ENCODE results near the gene CDK14. TPM values are rescaled to one million over a fixed set of nuclear protein-coding genes. Genes with fewer than 3 reads are reported as not detected.

CDK14 gene
- total and polyA plus RNA-seq, 4 donors: 4.2 to 12.4 (median 7.4) TPM

DNA sequence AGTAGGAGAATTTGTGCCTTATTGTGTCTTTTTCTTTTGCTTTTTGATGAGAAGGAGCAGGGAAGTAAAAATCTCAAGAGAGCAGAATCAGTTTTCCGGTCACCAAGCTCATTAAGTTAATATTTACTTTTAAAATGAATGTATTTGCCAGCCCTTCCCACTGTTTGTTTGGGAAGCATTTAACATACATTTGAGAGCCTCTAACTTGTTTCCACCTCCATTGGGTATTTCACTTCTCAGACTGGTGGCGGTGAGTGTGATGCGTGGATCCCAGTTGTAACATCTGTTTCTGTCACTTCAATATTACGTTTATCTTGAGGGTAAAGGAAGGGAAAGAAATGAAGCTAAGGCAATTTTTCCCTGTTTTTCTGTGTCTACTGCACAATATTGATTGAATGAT, 22.8 kb downstream of the CDK14 start:
- no peak overlapping the region for H3K27ac ChIP-seq (ENCODE audit: low read depth in 1 of 2, low read length in 2 of 2)
- no peaks in the 10 kb centered on the region for H3K36me3 ChIP-seq (ENCODE audit: control insufficient read depth in 4 of 4, insufficient read depth in 3 of 4, low read depth in 1 of 4, low read length in 3 of 4)
- no peaks in the 10 kb centered on the region for H3K9me3 ChIP-seq (ENCODE audit: control insufficient read depth in 4 of 4, low read length in 3 of 4)
- H3K4me3 ChIP-seq (ENCODE audit: low read depth in 1 of 3, low read length in 3 of 3): no peak overlapping the region
- no peaks in the 10 kb centered on the region for H3K27me3 ChIP-seq (ENCODE audit: control insufficient read depth in 4 of 4, insufficient read depth in 4 of 4, low read length in 3 of 4)
- H3K9ac ChIP-seq (ENCODE audit: low read depth in 1 of 2, low read length in 2 of 2): no peak overlapping the region
- WGBS: 62% methylated on average over 4 of the region's 4 CpGs
- no peak for DNase-seq (ENCODE audit: low spot score)
- TF ChIP-seq YY1 (IDR thresholded peaks at IDR 0.05) (no peak), GABPA (IDR thresholded peaks at IDR 0.05 in 1 of 2, conservative IDR thresholded peaks at IDR 0.05 in 1 of 2) (no peak), JUND (IDR thresholded peaks at IDR 0.05) (no peak)
- TF ChIP-seq, protein P1, sequence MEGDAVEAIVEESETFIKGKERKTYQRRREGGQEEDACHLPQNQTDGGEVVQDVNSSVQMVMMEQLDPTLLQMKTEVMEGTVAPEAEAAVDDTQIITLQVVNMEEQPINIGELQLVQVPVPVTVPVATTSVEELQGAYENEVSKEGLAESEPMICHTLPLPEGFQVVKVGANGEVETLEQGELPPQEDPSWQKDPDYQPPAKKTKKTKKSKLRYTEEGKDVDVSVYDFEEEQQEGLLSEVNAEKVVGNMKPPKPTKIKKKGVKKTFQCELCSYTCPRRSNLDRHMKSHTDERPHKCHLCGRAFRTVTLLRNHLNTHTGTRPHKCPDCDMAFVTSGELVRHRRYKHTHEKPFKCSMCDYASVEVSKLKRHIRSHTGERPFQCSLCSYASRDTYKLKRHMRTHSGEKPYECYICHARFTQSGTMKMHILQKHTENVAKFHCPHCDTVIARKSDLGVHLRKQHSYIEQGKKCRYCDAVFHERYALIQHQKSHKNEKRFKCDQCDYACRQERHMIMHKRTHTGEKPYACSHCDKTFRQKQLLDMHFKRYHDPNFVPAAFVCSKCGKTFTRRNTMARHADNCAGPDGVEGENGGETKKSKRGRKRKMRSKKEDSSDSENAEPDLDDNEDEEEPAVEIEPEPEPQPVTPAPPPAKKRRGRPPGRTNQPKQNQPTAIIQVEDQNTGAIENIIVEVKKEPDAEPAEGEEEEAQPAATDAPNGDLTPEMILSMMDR (IDR thresholded peaks at IDR 0.05; ENCODE audit: low read depth, low read length, missing input control): no peak
- peaks cover 4 to 12% (median 9%) of the 10 kb centered on the region in 4 donors for H3K4me1 ChIP-seq (ENCODE audit: control insufficient read depth in 4 of 4, insufficient read depth in 4 of 4, low read length in 3 of 4)

DNA sequence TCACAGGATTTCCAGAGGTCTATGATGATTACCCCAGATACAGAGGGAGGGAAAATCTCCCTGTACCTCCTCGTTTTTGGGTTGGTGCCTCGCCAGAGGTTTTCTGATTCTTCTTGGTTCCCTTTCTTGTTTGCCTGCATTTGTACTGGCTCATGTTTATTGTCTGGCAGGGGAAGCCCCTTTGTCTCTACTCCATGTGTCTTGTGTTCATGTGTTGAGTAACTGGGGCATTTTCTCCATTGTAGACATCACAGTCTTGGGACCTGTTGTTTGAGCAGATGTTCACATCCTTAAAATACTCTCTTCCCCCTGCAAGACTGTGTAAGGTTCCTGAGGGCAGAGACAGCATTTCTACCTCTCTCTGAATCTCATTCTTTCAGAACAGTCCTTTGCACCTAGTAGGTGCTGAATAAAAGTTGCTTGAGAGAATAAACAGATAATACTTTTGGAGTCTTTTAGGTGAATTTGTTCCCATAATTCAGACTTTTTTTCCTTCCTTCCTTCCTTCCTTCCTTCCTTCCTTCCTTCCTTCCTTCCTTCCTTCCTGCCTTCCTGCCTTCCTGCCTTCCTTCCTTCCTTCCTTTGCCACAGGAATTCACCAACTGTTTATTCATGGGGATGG, 25.1 kb downstream of the CDK14 start:
- Histone ChIP-seq H3K9me3 (ENCODE audit: control insufficient read depth in 4 of 4, low read length in 3 of 4) (no peaks in the 10 kb centered on the region), H3K4me3 (ENCODE audit: low read depth in 1 of 3, low read length in 3 of 3) (no peak overlapping the region), H3K27ac (ENCODE audit: low read depth in 1 of 2, low read length in 2 of 2) (no peak overlapping the region), H3K27me3 (ENCODE audit: control insufficient read depth in 4 of 4, insufficient read depth in 4 of 4, low read length in 3 of 4) (no peaks in the 10 kb centered on the region), H3K36me3 (ENCODE audit: control insufficient read depth in 4 of 4, insufficient read depth in 3 of 4, low read depth in 1 of 4, low read length in 3 of 4) (no peaks in the 10 kb centered on the region), H3K4me1 (ENCODE audit: control insufficient read depth in 4 of 4, insufficient read depth in 4 of 4, low read length in 3 of 4) (peaks cover 4 to 12% (median 11%) of the 10 kb centered on the region in 4 donors), H3K9ac (ENCODE audit: low read depth in 1 of 2, low read length in 2 of 2) (no peak overlapping the region)
- TF ChIP-seq, protein P2, sequence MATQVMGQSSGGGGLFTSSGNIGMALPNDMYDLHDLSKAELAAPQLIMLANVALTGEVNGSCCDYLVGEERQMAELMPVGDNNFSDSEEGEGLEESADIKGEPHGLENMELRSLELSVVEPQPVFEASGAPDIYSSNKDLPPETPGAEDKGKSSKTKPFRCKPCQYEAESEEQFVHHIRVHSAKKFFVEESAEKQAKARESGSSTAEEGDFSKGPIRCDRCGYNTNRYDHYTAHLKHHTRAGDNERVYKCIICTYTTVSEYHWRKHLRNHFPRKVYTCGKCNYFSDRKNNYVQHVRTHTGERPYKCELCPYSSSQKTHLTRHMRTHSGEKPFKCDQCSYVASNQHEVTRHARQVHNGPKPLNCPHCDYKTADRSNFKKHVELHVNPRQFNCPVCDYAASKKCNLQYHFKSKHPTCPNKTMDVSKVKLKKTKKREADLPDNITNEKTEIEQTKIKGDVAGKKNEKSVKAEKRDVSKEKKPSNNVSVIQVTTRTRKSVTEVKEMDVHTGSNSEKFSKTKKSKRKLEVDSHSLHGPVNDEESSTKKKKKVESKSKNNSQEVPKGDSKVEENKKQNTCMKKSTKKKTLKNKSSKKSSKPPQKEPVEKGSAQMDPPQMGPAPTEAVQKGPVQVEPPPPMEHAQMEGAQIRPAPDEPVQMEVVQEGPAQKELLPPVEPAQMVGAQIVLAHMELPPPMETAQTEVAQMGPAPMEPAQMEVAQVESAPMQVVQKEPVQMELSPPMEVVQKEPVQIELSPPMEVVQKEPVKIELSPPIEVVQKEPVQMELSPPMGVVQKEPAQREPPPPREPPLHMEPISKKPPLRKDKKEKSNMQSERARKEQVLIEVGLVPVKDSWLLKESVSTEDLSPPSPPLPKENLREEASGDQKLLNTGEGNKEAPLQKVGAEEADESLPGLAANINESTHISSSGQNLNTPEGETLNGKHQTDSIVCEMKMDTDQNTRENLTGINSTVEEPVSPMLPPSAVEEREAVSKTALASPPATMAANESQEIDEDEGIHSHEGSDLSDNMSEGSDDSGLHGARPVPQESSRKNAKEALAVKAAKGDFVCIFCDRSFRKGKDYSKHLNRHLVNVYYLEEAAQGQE (IDR thresholded peaks at IDR 0.05): no peak
- no peak for TF ChIP-seq EGR1 (IDR thresholded peaks at IDR 0.05; ENCODE audit: low read depth in 2 of 2)
- TF ChIP-seq, protein P3, sequence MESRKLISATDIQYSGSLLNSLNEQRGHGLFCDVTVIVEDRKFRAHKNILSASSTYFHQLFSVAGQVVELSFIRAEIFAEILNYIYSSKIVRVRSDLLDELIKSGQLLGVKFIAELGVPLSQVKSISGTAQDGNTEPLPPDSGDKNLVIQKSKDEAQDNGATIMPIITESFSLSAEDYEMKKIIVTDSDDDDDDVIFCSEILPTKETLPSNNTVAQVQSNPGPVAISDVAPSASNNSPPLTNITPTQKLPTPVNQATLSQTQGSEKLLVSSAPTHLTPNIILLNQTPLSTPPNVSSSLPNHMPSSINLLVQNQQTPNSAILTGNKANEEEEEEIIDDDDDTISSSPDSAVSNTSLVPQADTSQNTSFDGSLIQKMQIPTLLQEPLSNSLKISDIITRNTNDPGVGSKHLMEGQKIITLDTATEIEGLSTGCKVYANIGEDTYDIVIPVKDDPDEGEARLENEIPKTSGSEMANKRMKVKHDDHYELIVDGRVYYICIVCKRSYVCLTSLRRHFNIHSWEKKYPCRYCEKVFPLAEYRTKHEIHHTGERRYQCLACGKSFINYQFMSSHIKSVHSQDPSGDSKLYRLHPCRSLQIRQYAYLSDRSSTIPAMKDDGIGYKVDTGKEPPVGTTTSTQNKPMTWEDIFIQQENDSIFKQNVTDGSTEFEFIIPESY (IDR thresholded peaks at IDR 0.05): no peak
- no peak for TF ChIP-seq YY1 (IDR thresholded peaks at IDR 0.05)
- no peak for TF ChIP-seq SP1 (IDR thresholded peaks at IDR 0.05)
- no peak for TF ChIP-seq FOXA2 (IDR thresholded peaks at IDR 0.05)
- TF ChIP-seq NR2F2 (IDR thresholded peaks at IDR 0.05): no peak
- no peak for TF ChIP-seq FOXA1 (IDR thresholded peaks at IDR 0.05)
- TF ChIP-seq, protein P4, sequence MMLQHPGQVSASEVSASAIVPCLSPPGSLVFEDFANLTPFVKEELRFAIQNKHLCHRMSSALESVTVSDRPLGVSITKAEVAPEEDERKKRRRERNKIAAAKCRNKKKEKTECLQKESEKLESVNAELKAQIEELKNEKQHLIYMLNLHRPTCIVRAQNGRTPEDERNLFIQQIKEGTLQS (IDR thresholded peaks at IDR 0.05): no peak
- TF ChIP-seq TAF1 (conservative IDR thresholded peaks at IDR 0.05): no peak
- TF ChIP-seq, protein P5, sequence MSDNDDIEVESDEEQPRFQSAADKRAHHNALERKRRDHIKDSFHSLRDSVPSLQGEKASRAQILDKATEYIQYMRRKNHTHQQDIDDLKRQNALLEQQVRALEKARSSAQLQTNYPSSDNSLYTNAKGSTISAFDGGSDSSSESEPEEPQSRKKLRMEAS (IDR thresholded peaks at IDR 0.05): no peak
- no peak for TF ChIP-seq JUND (IDR thresholded peaks at IDR 0.05)
- no peak for TF ChIP-seq RXRA (IDR thresholded peaks at IDR 0.05)
- no peak for DNase-seq (ENCODE audit: low spot score)
- WGBS: 77% methylated on average over 2 of the region's 2 CpGs
